AG09309 (cell line): ENCODE measurements around the gene ZSWIM4.
"Not testable (repeated sequence)": the region's sequence is repeated elsewhere in the genome, so short reads cannot be mapped to it uniquely, and the experiment has no call there.

Experiments used
- DNase-seq: peaks from one replicate; pipeline ENCODE4 v3.0.0-alpha.2; 2010; ENCODE audit warnings: low read depth
- H3K4me3 ChIP-seq: 2 replicates; pipeline ENCODE4 v1.5.1; 2011; ENCODE audit warnings: mild to moderate bottlenecking, low read depth, low read length, moderate library complexity; ENCODE audit not compliant: control insufficient read depth
- CTCF ChIP-seq: IDR thresholded peaks from 2 replicates; pipeline ENCODE4 v1.5.1; 2011; ENCODE audit warnings: mild to moderate bottlenecking, low read depth, low read length, inconsistent platforms; ENCODE audit not compliant: insufficient read depth, control insufficient read depth; ENCODE audit errors: missing control alignments

ZSWIM4 gene

GRCh38 chr19:13790354-13790753 is 4.9 kb upstream of the ZSWIM4 start:
- no peak for TF ChIP-seq CTCF
- peak; percentile 49 for DNase-seq
- H3K4me3 ChIP-seq, result no peak overlapping the region

DNA sequence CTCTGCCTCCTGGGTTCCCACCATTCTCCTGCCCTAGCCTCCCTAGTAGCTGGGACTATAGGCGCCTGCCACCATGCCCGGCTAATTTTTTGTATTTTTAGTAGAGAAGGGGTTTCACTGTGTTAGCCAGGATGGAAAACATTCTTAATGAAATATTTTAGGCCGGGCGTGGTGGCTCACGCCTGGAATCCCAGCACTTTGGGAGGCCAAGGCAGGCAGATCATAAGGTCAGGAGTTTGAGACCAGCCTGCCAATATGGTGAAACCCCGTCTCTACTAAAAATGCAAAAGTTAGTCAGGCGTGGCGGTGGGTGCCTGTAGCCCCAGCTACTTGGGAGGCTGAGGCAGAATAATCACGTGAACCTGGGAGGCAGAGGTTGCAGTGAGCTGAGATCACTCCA is 1.9 kb upstream of the ZSWIM4 start:
- not testable (repeated sequence) for H3K4me3 ChIP-seq, DNase-seq

- TF ChIP-seq CTCF, result no peak
- peak; percentile 83 for DNase-seq
- peak overlapping the region; percentile 80 for H3K4me3 ChIP-seq
Observed at GRCh38 chr19:13794398-13794756, 866 bp upstream of the ZSWIM4 start.

GRCh38 chr19:13795595-13796300 is 505 bp downstream of the ZSWIM4 start:
- DNase-seq, result no peak
- no peak for TF ChIP-seq CTCF
- peak overlapping the region; percentile 95 for H3K4me3 ChIP-seq

- peak overlapping the region; percentile 95 for H3K4me3 ChIP-seq
- TF ChIP-seq CTCF, result peak; percentile 37
- DNase-seq, result peak; percentile 91
Observed at GRCh38 chr19:13796301-13797057, 1.2 kb downstream of the ZSWIM4 start.

GRCh38 chr19:13797058-13797440 is 1.8 kb downstream of the ZSWIM4 start:
- TF ChIP-seq CTCF, result no peak
- H3K4me3 ChIP-seq, result peak overlapping the region; percentile 40
- DNase-seq, result no peak

DNA sequence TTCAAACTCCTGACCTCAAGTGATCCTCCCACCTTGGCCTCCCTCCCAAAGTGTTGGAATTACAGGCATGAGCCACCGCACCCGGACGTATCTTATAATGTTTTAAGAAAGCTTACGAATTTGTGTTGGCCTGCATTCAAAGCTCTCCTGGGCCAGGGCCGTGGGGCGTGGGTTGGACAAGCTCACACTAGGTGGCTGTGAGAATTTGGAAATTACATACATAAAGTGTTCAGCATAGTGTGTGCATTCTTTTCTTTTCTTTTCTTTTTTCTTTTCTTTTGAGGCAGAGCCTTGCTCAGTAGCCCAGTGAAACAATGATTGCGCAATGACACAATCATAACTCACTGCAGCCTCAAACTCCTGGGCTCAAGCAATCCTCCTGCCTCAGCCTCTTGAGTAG is 2.6 kb downstream of the ZSWIM4 start:
- peak; percentile 70 for DNase-seq
- H3K4me3 ChIP-seq, result no peak overlapping the region
- no peak for TF ChIP-seq CTCF
